NAMALWA (cell line): ENCODE data around the gene NUBPL.
"Not testable (repeated sequence)": the region's sequence is repeated elsewhere in the genome, so short reads cannot be mapped to it uniquely, and the experiment has no call there.

Experiments
- DNase-seq: peaks from one replicate; pipeline ENCODE4 v3.0.0-alpha.2; 2015; ENCODE audit warnings: low spot score

NUBPL gene

DNA sequence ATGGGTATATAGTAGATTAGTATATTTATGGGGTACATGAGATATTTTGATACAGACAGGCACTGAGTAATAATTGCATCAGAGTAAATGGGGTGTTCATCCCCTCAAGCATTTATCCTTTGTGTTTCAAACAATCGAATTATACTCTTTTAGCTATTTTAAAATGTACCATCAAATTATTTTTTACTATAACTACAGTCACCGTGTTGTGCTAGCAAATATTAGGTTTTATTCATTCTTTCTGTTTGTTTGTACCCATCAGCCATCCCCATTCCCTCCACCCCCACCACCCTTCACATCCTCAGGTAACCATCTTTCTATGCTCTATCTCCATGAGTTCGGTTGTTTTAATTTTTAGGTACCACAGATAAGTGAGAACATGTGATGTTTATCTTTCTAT is 115.8 kb downstream of the NUBPL start:
- no peak for DNase-seq

DNA sequence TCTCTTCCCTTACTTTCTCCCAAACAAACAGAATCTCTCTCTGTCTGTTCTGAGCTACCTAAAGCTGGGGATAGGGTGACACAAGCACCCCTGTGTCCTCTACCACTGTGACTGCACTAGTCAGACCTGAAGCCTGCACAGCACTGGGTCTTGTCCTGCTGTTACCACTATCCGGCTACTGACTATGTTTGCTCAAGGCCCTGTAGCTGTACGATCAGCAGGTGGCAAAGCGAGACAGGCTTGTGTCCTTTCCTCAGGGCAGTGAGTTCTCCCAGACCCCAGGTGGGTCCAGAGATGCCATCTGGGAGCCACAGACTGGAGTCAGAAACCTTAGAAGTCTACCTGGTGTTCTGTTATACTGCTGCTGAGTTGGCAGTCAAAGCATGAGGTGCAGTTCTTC is 116.4 kb downstream of the NUBPL start:
- no peak for DNase-seq

DNA sequence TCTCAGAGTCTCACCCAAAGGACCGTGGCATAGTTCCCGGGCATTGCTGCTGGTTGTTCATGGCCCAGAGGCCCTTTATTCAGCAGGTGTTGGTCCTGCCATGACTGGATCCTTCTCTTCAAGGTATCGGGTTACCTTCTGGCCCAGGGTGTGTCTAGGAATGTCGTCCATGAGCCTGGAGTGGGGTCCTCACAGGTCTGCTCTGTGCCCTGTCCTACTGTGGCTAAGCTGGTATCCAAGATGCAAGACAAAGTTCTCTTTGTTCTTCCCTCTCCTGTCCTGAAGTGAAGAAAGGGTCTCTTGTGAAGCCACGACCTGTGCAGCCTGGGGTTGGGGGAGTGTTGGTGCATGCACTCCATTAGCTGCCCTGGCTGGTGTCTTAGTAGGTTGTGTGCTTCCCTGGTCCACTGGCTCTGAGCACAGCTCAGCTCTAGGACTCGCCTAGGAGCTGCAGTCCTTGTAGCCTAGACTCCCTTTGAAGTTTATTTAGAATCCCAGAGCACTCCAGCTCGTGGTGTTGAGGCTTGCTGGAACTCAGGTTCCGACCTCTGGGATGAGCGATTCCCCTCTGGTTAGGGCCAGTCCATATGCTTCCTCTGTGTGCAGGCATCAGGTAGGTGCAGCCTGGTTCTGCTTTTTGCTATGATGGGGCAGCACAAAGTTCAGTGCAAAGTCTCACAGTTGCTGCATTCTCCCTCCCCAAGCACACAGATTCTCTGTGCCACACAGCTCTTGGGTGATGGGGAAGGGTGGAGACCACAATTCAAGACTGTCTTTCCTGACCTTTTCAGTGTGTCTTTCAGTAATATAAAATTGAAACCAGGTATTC is 117.4 kb downstream of the NUBPL start:
- DNase-seq = no peak

DNA sequence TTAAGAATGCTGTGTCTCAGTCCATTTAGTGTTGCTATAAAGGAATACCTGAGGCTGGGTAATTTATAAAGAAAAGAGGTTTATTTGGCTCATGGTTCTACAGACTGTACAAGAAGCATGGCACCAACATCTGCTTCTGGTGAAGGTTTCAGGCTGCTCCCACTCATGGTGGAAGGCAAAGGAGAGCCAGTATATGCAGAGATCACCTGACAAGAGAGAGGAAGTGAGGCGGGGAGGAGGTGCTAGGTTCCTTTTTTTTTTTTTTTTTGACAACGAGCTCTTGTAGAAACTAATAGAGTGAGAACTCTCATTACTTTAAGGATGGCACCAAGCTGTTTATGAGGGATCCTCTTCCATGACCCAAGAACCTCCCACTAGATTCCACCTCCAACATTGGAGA is 121.6 kb downstream of the NUBPL start:
- DNase-seq = no peak

DNA sequence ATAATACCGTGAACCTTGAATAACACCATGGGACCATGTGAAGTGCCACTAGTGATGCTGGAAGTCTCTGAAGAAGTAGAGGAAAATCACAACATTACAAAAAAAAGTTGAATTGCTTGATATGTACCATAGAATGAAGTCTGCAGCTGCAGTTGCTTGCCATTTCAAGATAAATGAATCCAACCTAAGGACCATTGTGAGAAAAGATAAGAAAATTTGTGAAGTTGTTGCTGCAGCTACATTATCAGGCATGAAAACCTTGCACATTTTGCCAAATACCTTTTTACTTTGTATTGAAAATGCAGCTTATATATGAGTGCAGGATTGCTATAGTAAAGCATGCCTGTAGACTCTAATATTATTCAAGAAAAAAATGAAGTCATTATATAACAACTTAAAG is 126.5 kb downstream of the NUBPL start:
- no peak for DNase-seq

DNA sequence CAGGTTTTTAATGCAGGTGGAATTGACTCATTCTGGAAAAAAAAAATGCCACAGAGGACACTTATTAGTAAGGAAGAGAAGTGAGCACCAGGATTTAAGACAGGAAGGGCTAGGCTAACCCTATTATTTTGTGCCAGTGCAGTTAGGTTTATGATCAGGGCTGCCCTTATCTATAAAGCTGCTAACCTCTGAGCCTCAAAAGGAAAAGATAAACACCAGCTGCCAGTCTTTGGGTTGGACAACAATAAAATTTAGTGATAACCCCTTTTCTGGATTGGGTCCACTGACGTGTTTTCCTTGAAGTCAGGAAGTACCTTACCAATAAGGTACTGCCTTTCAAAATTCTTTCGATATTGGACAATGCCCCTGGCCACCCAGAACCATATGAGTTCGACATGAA is 128.9 kb downstream of the NUBPL start:
- no peak for DNase-seq

DNA sequence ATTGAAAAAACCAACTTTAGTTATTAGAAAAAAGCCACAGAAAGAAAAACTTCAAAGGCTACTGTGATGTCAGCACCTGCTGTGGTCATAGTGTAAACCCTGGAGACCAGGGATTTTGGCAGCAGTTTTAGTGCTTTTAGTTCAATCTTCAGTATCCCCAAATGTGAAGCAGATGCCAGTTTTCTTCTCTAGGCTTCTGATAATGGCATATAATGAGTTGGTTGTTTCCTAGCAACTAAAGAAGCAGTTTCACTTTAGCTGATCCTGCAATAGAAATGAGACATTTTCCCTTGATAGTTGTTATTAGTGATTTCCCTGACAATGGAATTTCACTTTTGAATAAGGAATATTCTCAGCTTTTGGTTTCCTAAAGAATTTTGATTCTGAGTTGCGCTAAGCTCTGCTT is 131.2 kb downstream of the NUBPL start:
- no peak for DNase-seq

DNA sequence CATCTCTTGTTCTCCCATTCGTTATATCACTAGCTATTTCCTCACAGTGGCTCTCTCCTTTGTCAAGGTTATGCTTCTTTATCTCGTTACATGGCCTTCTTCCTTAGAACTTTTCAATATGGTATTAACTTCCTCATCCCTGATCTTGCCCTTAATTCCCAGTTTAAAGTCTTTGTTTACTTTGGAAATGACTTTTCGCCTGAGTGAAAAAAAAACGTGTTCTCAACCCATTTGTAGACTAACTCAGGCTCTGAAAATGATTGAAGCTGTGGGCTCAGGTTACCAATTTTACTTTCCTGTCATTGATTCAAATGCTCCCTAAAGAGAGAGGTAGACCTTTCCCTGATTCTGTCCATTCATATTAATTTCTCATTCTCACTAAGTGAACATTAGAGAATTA is 135.2 kb downstream of the NUBPL start:
- no peak for DNase-seq

DNA sequence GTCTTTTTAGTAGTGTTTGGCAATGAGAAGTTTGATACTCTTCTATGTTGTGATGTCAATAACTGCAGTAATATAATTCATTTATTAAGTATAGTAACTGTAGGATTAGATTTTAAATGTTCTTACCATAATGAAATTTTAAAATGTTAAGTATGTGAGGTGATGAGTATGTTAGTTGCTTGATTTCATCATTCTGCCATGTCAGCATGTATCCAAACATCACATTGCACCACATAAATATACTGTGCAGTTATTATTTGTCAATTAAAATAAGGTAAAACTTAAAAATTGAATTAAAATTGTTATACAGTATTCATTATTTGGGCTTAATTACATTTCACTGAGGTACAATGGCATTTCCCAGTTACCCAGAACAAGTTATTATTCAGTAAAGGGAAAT is 138.6 kb downstream of the NUBPL start:
- no peak for DNase-seq

DNA sequence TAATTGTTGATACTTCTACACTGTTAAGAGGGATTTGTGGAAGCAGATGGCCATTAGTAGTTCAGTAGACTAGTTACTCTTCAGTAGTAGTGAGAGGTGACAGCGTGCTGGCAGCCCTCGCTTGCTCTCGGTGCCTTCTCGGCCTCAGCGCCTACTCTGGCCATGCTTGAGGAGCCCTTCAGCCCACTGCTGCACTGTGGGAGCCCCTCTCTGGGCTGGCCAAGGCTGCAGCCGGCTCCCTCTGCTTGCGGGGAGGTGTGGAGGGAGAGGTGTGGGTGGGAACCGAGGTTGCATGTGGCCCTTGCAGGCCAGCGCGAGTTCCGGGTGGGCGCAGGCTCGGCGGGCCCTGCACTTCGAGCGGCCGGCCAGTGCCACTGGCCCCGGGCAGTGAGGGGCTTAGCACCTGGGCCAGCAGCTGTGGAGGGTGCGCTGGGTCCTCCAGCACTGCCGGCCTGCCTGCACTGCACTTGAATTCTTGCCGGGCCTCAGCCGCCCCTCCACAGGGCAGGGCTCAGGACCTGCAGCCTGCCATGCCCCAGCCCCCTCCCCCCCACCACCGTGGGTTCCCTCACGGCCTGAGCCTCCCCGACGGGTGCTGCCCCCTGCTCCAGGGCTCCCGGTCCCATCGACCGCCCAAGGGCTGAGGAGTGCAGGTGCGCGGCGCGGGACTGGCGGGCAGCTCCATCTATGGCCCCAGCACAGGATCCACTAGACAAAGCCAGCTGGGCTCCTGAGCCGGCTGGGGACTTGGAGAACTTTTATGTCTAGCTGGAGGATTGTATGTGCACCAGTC is 139.3 kb downstream of the NUBPL start:
- DNase-seq = no peak

DNA sequence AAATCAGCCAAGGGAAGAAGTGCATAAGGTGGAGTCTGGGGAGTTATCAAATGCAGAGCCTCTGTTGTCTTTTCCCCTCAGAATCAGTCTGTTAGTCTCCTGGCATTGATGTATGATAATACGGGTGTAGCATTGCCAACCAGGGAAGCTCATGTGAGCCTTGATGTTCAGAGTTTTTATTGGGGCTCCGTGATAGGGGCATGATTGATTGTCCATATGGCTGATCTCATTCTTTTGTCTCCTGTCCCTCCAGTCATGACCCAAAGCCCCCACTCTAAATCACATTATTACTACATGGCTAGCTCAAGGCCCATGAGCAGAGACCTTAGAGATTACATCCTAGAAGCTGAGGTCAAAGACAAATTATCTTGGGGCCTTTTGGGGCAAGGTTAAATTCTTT is 140.9 kb downstream of the NUBPL start:
- DNase-seq = no peak

DNA sequence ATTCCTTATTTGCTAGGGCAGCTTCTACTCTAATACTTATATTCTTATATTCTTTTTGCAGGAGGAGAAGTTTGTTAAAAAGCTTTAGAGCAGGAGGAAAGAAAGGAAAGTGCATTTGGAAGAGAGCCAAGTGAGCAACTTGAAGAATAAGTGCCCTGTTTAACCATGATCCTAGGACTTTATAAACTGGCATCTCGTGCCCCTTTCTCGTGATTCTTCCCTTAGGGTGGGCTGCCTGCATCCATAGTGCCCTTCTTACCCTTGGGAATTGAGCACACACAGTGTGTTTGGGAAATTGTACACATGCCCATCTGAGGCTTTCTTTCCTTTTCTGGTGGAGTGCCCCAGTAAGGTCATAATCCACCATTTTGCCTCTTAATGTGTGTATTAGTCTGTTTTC is 141.9 kb downstream of the NUBPL start:
- no peak for DNase-seq

DNA sequence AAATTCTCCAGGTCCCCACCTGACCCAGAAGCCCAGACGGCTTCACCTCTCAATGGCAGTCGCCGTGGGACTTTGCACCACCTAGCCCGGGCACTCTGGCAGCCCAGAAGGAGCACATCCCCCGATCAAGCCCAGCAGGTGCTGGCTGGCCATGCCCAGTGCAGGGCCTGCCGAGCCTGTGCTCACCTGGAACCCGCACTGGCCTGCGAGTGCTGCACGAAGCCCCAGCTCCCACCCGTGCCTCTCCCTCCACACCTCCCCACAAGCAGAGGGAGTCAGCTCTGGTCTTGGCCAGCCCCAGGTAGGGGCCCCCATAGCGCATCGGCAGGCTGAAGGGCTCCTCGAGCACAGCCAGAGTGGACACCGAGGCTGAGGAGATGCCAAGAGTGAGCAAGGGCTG is 144.5 kb downstream of the NUBPL start:
- no peak for DNase-seq

DNA sequence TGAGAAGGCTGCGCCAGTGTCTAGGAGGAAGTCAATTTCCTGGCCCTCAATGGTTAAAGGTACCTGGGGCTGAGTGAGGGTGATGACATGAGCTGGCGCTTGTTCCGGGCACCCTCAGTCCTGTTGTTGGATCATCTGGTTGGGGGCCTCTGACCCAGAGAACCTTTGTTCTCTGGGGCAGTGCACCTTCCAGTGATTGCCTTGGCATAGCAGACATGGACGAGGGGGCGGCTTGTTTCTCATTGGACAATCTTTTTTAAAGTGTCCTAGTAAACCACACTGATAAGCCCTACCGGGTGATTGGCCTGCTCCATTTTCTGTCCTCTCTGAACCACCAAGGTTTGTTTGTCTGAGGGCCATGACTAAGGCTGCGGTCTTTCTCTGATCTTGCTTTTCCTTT is 147.5 kb downstream of the NUBPL start:
- not testable (repeated sequence) for DNase-seq

DNA sequence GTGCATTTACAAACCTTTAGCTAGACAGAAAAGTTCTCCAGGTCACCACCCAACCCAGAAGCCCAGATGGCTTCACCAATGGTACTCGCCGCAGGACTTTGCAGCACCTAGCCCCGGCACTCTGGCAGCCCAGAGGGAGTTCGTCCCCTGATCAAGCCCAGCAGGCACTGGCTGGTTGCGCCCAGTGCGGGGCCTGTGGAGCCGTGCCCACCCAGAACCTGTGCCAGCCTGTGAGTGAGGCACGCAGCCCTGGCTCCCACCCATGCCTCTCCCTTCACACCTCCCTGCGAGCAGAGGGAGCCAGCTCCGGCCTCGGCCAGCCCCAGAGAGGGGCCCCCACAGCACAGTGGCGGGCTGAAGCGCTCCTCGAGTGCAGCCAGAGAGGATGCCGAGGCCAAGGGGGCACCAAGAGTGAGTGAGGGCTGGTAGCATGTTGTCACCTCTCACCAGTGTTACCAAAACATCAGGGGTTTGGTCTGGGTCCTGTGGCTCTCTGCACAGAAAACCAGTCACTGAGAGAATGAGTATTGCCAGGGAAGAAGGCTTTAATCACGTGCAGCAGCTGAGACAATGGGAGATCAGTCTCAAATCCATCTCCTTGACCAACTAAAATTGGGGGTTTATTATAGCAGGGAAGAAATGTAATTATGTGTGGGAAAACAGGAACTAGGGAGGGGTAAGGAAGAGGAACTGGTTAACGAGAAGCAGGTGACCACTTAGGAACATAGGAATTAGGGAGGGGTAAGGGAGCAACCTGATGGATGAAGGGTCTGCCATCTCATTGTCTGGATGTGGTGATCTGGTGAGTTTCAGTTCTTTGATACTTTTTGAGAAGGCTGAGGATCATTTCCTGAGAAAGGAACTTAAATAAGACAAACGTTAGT is 151.3 kb downstream of the NUBPL start:
- no peak for DNase-seq

DNA sequence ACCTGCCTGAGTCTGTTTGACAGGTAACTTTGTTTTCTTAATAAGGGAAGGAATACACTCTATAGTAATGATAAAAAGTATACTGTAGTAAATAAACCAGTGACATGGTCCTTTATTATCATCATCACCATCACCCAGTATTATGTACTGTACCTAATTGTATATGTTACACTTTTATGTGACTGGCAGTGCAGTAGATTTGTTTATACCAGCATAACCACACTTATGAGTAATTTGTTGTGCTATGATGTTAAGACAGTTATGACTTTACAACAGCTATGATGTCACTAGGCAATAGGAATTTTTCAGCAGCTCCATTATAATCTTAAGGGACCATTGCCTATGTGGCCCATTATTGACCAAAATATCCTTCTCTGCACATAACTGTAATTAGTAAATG is 155.0 kb downstream of the NUBPL start:
- DNase-seq = no peak

DNA sequence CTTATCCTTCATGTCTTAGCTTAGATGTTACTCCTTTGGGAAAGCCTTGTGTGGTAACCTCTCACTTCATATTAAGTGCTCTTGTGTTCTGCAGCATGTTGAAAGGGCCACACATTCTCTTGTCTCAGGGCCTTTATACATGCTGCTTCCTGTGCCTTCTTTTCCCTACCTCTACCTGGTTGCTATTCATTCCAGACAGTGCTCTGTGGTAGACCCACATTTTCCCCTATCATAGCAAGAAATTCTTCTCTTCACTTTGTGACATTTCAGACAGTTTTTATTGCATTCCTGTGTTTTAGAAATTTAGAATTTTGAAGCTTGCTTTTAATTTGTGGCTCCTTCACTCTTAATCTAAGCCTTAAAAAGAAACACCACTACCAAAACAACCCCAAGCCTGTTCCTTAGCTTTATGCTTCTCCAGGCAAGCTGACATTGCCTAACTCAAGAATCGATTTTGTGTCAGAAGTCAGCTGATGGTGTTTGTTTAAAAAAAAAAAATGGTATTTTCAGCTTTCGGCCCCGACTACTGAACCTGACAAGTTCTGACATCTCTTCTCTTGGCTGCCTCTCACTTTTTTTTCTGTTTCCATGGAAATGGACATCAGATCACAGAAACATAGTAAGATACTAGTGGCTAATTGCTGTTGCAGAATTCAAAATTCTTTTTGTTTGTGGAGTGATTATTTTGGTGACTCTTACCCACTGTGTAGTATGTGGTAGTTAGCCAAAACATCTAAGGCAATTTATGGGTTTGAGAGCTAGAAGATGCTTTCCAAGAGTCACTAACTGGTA is 156.3 kb downstream of the NUBPL start:
- no peak for DNase-seq

DNA sequence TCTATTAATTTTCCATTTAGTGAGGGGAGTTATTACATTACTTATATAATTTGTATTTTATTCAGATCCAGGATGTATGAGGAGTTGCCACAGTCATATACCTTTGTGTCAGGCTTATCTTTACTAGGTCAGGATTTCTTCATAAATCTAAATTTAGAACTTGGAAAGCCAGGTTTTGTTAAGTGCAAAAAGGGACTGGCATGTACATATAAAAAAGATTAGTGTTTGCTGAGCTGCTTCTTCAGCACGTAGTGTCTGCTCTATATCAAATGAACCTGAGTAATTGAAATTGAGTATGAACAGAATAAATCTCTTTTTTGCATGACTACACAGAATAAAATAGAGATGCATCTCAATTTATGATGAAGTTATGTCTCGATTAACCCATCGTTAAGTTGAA is 157.4 kb downstream of the NUBPL start:
- DNase-seq = no peak

DNA sequence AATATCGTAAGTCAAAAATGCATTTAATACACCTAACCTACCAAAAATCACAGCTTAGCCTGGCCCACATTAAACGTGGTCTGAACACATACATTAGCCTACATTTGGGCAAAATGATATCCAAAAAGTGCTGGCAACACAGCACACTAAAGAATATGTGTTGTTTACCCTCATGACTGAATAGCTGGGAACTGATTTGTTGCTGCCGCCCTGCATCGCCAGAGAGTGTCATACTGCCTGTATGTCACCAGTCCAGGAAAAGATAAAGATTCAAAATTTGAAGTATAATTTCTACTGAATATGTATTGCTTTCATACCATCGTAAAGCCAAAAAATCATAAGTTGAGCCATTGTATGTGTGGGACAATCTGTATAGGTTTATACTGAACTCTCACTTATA is 157.8 kb downstream of the NUBPL start:
- no peak for DNase-seq

DNA sequence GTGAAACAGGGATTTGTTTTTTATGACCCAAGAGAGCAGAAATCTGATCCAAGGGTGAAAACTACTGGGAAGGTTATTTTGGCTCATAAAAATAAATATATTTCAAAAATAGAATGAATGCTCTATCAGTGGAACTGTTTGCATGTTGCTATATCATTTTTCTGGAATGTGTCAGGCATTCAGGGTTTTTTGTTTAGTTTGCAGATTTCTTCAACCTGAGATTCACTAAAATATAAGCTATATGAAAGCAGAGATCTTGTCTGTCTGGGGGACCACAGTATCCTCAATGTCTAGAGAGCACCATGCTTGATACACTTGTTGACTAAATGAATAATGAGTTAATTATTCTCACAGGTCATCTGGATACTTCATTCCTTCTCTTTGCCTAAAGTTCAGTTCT is 165.1 kb downstream of the NUBPL start:
- no peak for DNase-seq

DNA sequence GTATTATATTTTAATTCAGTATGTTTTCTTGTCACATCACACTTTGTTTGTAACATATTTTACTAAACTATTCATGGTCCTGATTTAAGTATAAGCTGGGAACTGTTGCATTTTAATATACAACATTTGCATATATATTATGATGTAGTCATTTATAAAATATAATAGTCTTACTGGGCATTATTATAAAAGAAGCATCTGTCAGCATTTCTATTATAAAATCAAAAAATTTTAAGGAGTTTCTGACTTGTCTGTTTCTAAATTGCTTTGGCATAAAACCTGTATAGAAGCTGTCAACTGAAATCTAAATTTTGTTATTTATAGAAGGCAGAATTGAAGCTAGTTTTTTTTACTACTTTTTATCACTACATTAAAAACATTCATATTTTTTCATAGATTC is 166.6 kb downstream of the NUBPL start:
- no peak for DNase-seq

DNA sequence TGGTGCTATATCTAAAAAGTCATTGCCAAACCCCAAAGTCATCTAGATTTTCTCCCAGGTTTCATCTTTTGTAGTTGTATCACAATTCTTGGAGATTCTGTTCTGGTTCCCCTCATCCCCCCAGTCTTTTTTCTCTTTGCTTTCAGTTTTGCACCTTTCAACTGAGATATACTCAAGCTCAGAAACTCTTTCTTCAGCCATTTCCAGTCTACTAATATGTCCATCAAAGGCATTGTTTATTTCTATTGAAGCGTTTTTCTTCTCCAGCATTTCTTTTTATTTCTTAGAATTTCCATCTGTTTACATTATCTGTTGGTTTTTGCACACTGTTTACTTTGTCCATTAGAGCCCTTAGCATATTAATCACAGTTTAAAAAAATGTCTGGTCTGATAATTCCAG is 179.5 kb downstream of the NUBPL start:
- no peak for DNase-seq
